SU-DHL-6 (cell line): ENCODE measurements around the gene FTCD.
"Not testable (repeated sequence)": the region's sequence is repeated elsewhere in the genome, so short reads cannot be mapped to it uniquely, and the experiment has no call there.

Experiments
- H2AFZ ChIP-seq: fragments of 200-600 bp; sonication (generic); 2 replicates; pipeline ENCODE4 v1.6.1; 2014; ENCODE audit warnings: low read depth, mild to moderate bottlenecking, moderate library complexity, mixed read lengths, antibody characterized with exemption, low read length; ENCODE audit not compliant: severe bottlenecking
- H3F3A ChIP-seq: fragments of 200-600 bp; shearing (Covaris generic); 2 replicates; pipeline ENCODE4 v1.6.0; 2016; ENCODE audit warnings: antibody characterized with exemption, mild to moderate bottlenecking; ENCODE audit not compliant: insufficient read depth
- H3K27ac ChIP-seq: fragments of 200-600 bp; sonication (generic); 2 replicates; pipeline ENCODE4 v1.5.1; 2016; ENCODE audit warnings: low read depth, mild to moderate bottlenecking, low read length, moderate library complexity, mixed read lengths
- H3K27me3 ChIP-seq: fragments of 200-600 bp; sonication (generic), shearing (Covaris generic); 2 replicates; pipeline ENCODE4 v1.6.0; 2014; ENCODE audit warnings: mild to moderate bottlenecking, low read length
- H3K36me3 ChIP-seq: fragments of 200-600 bp; sonication (generic); 2 replicates; pipeline ENCODE4 v1.6.1; 2014; ENCODE audit warnings: mild to moderate bottlenecking, low read length, mixed read lengths
- H3K4me2 ChIP-seq: fragments of 300-600, 200-600 bp; shearing (Covaris generic), sonication (generic); 2 replicates; pipeline ENCODE4 v1.6.0; 2014; ENCODE audit warnings: low read length, low read depth, mild to moderate bottlenecking; ENCODE audit not compliant: poor library complexity, severe bottlenecking
- H3K4me3 ChIP-seq: fragments of 200-600 bp; sonication (generic); 2 replicates; pipeline ENCODE4 v1.5.1; 2014; ENCODE audit warnings: antibody characterized with exemption, low read length, mild to moderate bottlenecking, mixed read lengths; ENCODE audit not compliant: insufficient read depth, poor library complexity, severe bottlenecking
- H3K79me2 ChIP-seq: fragments of 200-600 bp; sonication (generic); 2 replicates; pipeline ENCODE4 v1.6.1; 2014; ENCODE audit warnings: mild to moderate bottlenecking, low read length, moderate library complexity; ENCODE audit not compliant: insufficient read depth
- H3K9ac ChIP-seq: fragments of 200-600 bp; sonication (generic); 2 replicates; pipeline ENCODE4 v1.7.0; 2014; ENCODE audit warnings: mild to moderate bottlenecking, low read length
- H3K9me2 ChIP-seq: fragments of 200-600 bp; sonication (generic); replicated peaks from 2 replicates; pipeline ENCODE4 v1.6.1; 2014; ENCODE audit warnings: low read length; ENCODE audit not compliant: insufficient read depth
- H3K9me3 ChIP-seq: fragments of 200-600 bp; sonication (generic); 2 replicates; pipeline ENCODE4 v1.6.1; 2014; ENCODE audit warnings: low read length, mixed read lengths; ENCODE audit not compliant: insufficient read depth
- H4K20me1 ChIP-seq: fragments of 200-600 bp; sonication (generic); 2 replicates; pipeline ENCODE4 v1.6.1; 2014; ENCODE audit warnings: low read depth, mild to moderate bottlenecking, antibody characterized with exemption, low read length, moderate library complexity, mixed read lengths
- CTCF ChIP-seq: fragments of 200-600 bp; sonication (generic); IDR thresholded peaks from one replicate; pipeline ENCODE4 v1.5.1; 2017; ENCODE audit warnings: antibody characterized with exemption, mild to moderate bottlenecking, low read length, moderate library complexity; ENCODE audit not compliant: insufficient read depth, poor library complexity, severe bottlenecking
- EZH2phosphoT487 ChIP-seq: fragments of 200-600 bp; sonication (generic), shearing (Covaris generic); conservative IDR thresholded peaks from 2 replicates; pipeline ENCODE4 v1.6.1; 2018; ENCODE audit warnings: mild to moderate bottlenecking, antibody characterized with exemption, low read length, moderate library complexity, mixed read lengths

Gene FTCD

GRCh38 chr21:46155514-46156377, at the start of gene FTCD:
Gene FTCD, minus strand, starts transcription at chr21:46155579. Its CDS starts 56 bp downstream, at chr21:46155523.
- Histone ChIP-seq H3K9ac (no peak within 1 kb of the TSS), H3K4me3 (no peak within 1 kb of the TSS), H3K36me3 (no peaks in the 10 kb centered on the region), H3F3A (no peaks in the 10 kb centered on the region), H3K79me2 (no peaks in the 10 kb centered on the region), H4K20me1 (no peaks in the 10 kb centered on the region), H2AFZ (no peak within 1 kb of the TSS), H3K4me2 (no peak within 1 kb of the TSS), H3K27ac (no peak within 1 kb of the TSS), H3K27me3 (no peaks in the 10 kb centered on the region), H3K9me2 (no peaks in the 10 kb centered on the region), H3K9me3 (no peaks in the 10 kb centered on the region)
- TF ChIP-seq EZH2phosphoT487 (no peak), CTCF (no peak)

- no peak overlapping the region for H3K27ac ChIP-seq
- H3K36me3 ChIP-seq: peaks cover 7% of the 10 kb centered on the region
- no peaks in the 10 kb centered on the region for H3K79me2 ChIP-seq
- H3K27me3 ChIP-seq: no peaks in the 10 kb centered on the region
- no peaks in the 10 kb centered on the region for H4K20me1 ChIP-seq
- H3F3A ChIP-seq: no peaks in the 10 kb centered on the region
- no peaks in the 10 kb centered on the region for H3K9me3 ChIP-seq
- no peak overlapping the region for H3K9ac ChIP-seq
- no peaks in the 10 kb centered on the region for H3K9me2 ChIP-seq
- H3K4me3 ChIP-seq: no peak overlapping the region
- no peak for TF ChIP-seq EZH2phosphoT487
- TF ChIP-seq CTCF: no peak
- no peak overlapping the region for H2AFZ ChIP-seq
- H3K4me2 ChIP-seq: no peak overlapping the region
Observed at GRCh38 chr21:46205166-46205565, 49.8 kb upstream of the FTCD start.

- Histone ChIP-seq H3K4me2 (no peak overlapping the region), H3K27me3 (no peaks in the 10 kb centered on the region), H3K4me3 (no peak overlapping the region), H2AFZ (no peak overlapping the region), H3K79me2 (no peaks in the 10 kb centered on the region), H4K20me1 (no peaks in the 10 kb centered on the region), H3K36me3 (peaks cover 16% of the 10 kb centered on the region), H3K9me3 (no peaks in the 10 kb centered on the region), H3F3A (no peaks in the 10 kb centered on the region), H3K9ac (no peak overlapping the region), H3K27ac (no peak overlapping the region), H3K9me2 (no peaks in the 10 kb centered on the region)
- no peak for TF ChIP-seq EZH2phosphoT487
Observed at GRCh38 chr21:46203203-46203600, 47.8 kb upstream of the FTCD start.

- Histone ChIP-seq H3K9ac (no peak overlapping the region), H3K27me3 (no peaks in the 10 kb centered on the region), H3K27ac (no peak overlapping the region), H3K4me2 (no peak overlapping the region), H2AFZ (no peak overlapping the region), H4K20me1 (no peaks in the 10 kb centered on the region), H3K4me3 (no peak overlapping the region), H3K9me2 (no peaks in the 10 kb centered on the region), H3K36me3 (peaks cover 16% of the 10 kb centered on the region), H3K9me3 (no peaks in the 10 kb centered on the region), H3F3A (no peaks in the 10 kb centered on the region), H3K79me2 (no peaks in the 10 kb centered on the region)
- no peak for TF ChIP-seq CTCF
- no peak for TF ChIP-seq EZH2phosphoT487
Observed at GRCh38 chr21:46202592-46203202, 47.3 kb upstream of the FTCD start.

- H3K9ac ChIP-seq, H3F3A ChIP-seq, H3K27ac ChIP-seq, H3K4me3 ChIP-seq, H3K9me3 ChIP-seq, H4K20me1 ChIP-seq, H2AFZ ChIP-seq, H3K79me2 ChIP-seq, H3K27me3 ChIP-seq, H3K9me2 ChIP-seq, H3K4me2 ChIP-seq: not testable (repeated sequence)
- H3K36me3 ChIP-seq: peaks cover 20% of the 10 kb centered on the region
Observed at GRCh38 chr21:46200877-46201803, 45.8 kb upstream of the FTCD start.
